ENCODE measurements around the gene SPON2.

The SPON2 gene

GRCh38 chr4:1172971-1173757 is 781 bp upstream of the SPON2 start:
- DNase-seq (ENCODE audit: low spot score), result no peak

- DNase-seq (ENCODE audit: low spot score), result peak; percentile 59
Measured at GRCh38 chr4:1171311-1172227, 814 bp downstream of the SPON2 start.

GRCh38 chr4:1170976-1171310 is 1.4 kb downstream of the SPON2 start:
- DNase-seq (ENCODE audit: low spot score), result no peak

GRCh38 chr4:1170156-1170975 is 2.0 kb downstream of the SPON2 start:
- no peak for DNase-seq (ENCODE audit: low spot score)

- DNase-seq (ENCODE audit: low spot score), result no peak
Measured at GRCh38 chr4:1169691-1170096, 2.7 kb downstream of the SPON2 start.

GRCh38 chr4:1169171-1169671 is 3.2 kb downstream of the SPON2 start:
- DNase-seq (ENCODE audit: low spot score), result no peak

GRCh38 chr4:1168191-1169101 is 3.9 kb downstream of the SPON2 start:
- DNase-seq (ENCODE audit: low spot score), result no peak

- DNase-seq (ENCODE audit: low spot score), result peak; percentile 86
Measured at GRCh38 chr4:1167244-1167949, 5.0 kb downstream of the SPON2 start.

GRCh38 chr4:1166509-1167243 is 5.7 kb downstream of the SPON2 start:
- no peak for DNase-seq (ENCODE audit: low spot score)

GRCh38 chr4:1164956-1165545 is 7.3 kb downstream of the SPON2 start:
- DNase-seq (ENCODE audit: low spot score), result no peak

- no peak for DNase-seq (ENCODE audit: low spot score)
Measured at GRCh38 chr4:1164444-1164843, 7.9 kb downstream of the SPON2 start.

- no peak for DNase-seq (ENCODE audit: low spot score)
Measured at GRCh38 chr4:1164040-1164439, 8.3 kb downstream of the SPON2 start.

GRCh38 chr4:1160351-1160750 is 12.0 kb downstream of the SPON2 start:
- DNase-seq (ENCODE audit: low spot score), result no peak

- DNase-seq (ENCODE audit: low spot score), result no peak
Measured at GRCh38 chr4:1156069-1156468, 16.3 kb downstream of the SPON2 start.

- no peak for DNase-seq (ENCODE audit: low spot score)
Measured at GRCh38 chr4:1155314-1155713, 17.1 kb downstream of the SPON2 start.

- DNase-seq (ENCODE audit: low spot score), result no peak
Measured at GRCh38 chr4:1154523-1155182, 17.7 kb downstream of the SPON2 start.

GRCh38 chr4:1154126-1154522 is 18.3 kb downstream of the SPON2 start:
- no peak for DNase-seq (ENCODE audit: low spot score)

- no peak for DNase-seq (ENCODE audit: low spot score)
Measured at GRCh38 chr4:1153567-1154090, 18.8 kb downstream of the SPON2 start.

- no peak for DNase-seq (ENCODE audit: low spot score)
Measured at GRCh38 chr4:1152290-1152689, 20.1 kb downstream of the SPON2 start.
